Natural killer cell (primary cell): ENCODE results near the gene RHOT2. TPM values are rescaled to one million over a fixed set of nuclear protein-coding genes. Genes with fewer than 3 reads are reported as not detected.

Experiments
- ATAC-seq, 3 donors: fragments of 150-1000 bp in 2 of 3; fragments of 200-7000 bp in 1 of 3; cut with Tn5 transposase; 1 replicate in 1 of 3; 2 replicates in 2 of 3; pipeline ENCODE4 v1.10.0; 2021; ENCODE audit warnings: mild to moderate bottlenecking in 2 of 3, moderate library complexity in 2 of 3
- DNase-seq, 2 donors: peaks; one replicate each; pipeline versions ENCODE4 v3.0.0 to v3.0.0-alpha.2; 2013 to 2021; ENCODE audit warnings: mixed read lengths in 1 of 2
- H3K27ac ChIP-seq: one replicate; pipeline ENCODE4 v1.5.1; 2013; ENCODE audit warnings: mild to moderate bottlenecking, low read length
- H3K27me3 ChIP-seq: one replicate; pipeline ENCODE4 v1.6.1; 2013; ENCODE audit warnings: low read length; ENCODE audit not compliant: control insufficient read depth, insufficient read depth
- H3K36me3 ChIP-seq: one replicate; pipeline ENCODE4 v1.6.1; 2013; ENCODE audit warnings: low read length; ENCODE audit not compliant: control insufficient read depth, insufficient read depth
- H3K4me1 ChIP-seq: one replicate; pipeline ENCODE4 v1.6.1; 2013; ENCODE audit warnings: low read length; ENCODE audit not compliant: control insufficient read depth, insufficient read depth
- H3K4me3 ChIP-seq: one replicate; pipeline ENCODE4 v1.5.1; 2013; ENCODE audit warnings: low read length
- H3K9me3 ChIP-seq: one replicate; pipeline ENCODE4 v1.6.1; 2013; ENCODE audit warnings: low read length; ENCODE audit not compliant: control insufficient read depth, insufficient read depth
- H3K27ac Mint-ChIP-seq, 2 donors: one replicate each; pipeline ENCODE4 v1.8.0; 2022; ENCODE audit warnings: mild to moderate bottlenecking in 2 of 2, mixed read lengths in 2 of 2, moderate library complexity in 1 of 2
- H3K27me3 Mint-ChIP-seq, 2 donors: one replicate each; pipeline ENCODE4 v1.8.0; 2022; ENCODE audit warnings: low read depth in 2 of 2, mixed read lengths in 2 of 2
- H3K36me3 Mint-ChIP-seq: one replicate; pipeline ENCODE4 v1.8.0; 2022; ENCODE audit warnings: mixed read lengths
- H3K4me1 Mint-ChIP-seq, 2 donors: one replicate each; pipeline ENCODE4 v1.8.0; 2022; ENCODE audit warnings: mixed read lengths in 2 of 2
- H3K4me3 Mint-ChIP-seq: one replicate; pipeline ENCODE4 v1.8.0; 2022; ENCODE audit warnings: mild to moderate bottlenecking, moderate library complexity, mixed read lengths
- H3K9me3 Mint-ChIP-seq, 2 donors: one replicate each; pipeline ENCODE4 v1.8.0; 2022; ENCODE audit warnings: mixed read lengths in 2 of 2
- CTCF ChIP-seq: fragments of 200-600 bp; IDR thresholded peaks from one replicate; pipeline ENCODE4 v1.8.0; 2022; ENCODE audit warnings: antibody characterized with exemption
- WGBS: methylation state at CpG from one replicate; pipeline ENCODE4 v1.1.7; 2013; ENCODE audit warnings: missing lambda C conversion rate; ENCODE audit not compliant: insufficient coverage; 5-methylcytosine and 5-hydroxymethylcytosine counted together
- intact Hi-C: fragments of 100-400 bp; cut with micrococcal nuclease; formaldehyde crosslinking; loops from one replicate; pipeline ENCODE4 v1.14.2; 2022
- total RNA-seq, 4 donors: library from RNA; stranded (reverse); fragments of 120-200 nt in 1 of 4; gene quantifications; one replicate each; pipeline versions ENCODE4 v1.2.3 to v1.2.4, GENCODE V29; 2013 to 2022

RHOT2 gene
- total RNA-seq, 3 donors from 2014 or later (not counting 1 experiment from before 2014, with no cell fraction given): 205 to 216 (median 211) TPM

GRCh38 chr16:681746-682427 is 14.0 kb downstream of the RHOT2 start:
- H3K4me3 Mint-ChIP-seq: peak overlapping the region; percentile 70
- ATAC-seq (no peak), DNase-seq (no peak)
- H3K4me1 ChIP-seq: peaks cover 66% of the 10 kb centered on the region
- H3K4me1 Mint-ChIP-seq: peaks cover 0 to 35% of the 10 kb centered on the region in 2 donors
- H3K27ac ChIP-seq: no peak overlapping the region
- TF ChIP-seq CTCF: no peak
- H3K27ac Mint-ChIP-seq: peak overlapping the region in 1 of 2 donors; percentile 9
- no peaks in the 10 kb centered on the region for H3K9me3 Mint-ChIP-seq
- H3K36me3 ChIP-seq: peaks cover 21% of the 10 kb centered on the region
- no peaks in the 10 kb centered on the region for H3K36me3 Mint-ChIP-seq
- intact Hi-C loops: no loop called here
- 83% methylated on average over 27 of the region's 28 CpGs for WGBS
- H3K4me3 ChIP-seq: no peak overlapping the region
- H3K27me3 Mint-ChIP-seq: no peaks in the 10 kb centered on the region
- no peaks in the 10 kb centered on the region for H3K27me3 ChIP-seq
- H3K9me3 ChIP-seq: no peaks in the 10 kb centered on the region

GRCh38 chr16:682493-683395 is 14.8 kb downstream of the RHOT2 start:
- DNase-seq: no peak
- H3K27ac Mint-ChIP-seq: peak overlapping the region; percentile 11 to 85
- Histone ChIP-seq H3K27me3 (no peaks in the 10 kb centered on the region), H3K4me3 (no peak overlapping the region), H3K27ac (no peak overlapping the region), H3K4me1 (peaks cover 60% of the 10 kb centered on the region), H3K9me3 (no peaks in the 10 kb centered on the region), H3K36me3 (peaks cover 21% of the 10 kb centered on the region)
- peaks cover 0 to 35% of the 10 kb centered on the region in 2 donors for H3K4me1 Mint-ChIP-seq
- intact Hi-C loops: no loop called here
- H3K9me3 Mint-ChIP-seq: no peaks in the 10 kb centered on the region
- 91% methylated on average over 36 of the region's 36 CpGs for WGBS
- no peak for ATAC-seq
- peak overlapping the region; percentile 70 for H3K4me3 Mint-ChIP-seq
- H3K36me3 Mint-ChIP-seq: no peaks in the 10 kb centered on the region
- TF ChIP-seq CTCF: no peak
- H3K27me3 Mint-ChIP-seq: no peaks in the 10 kb centered on the region

GRCh38 chr16:683396-684070 is 15.6 kb downstream of the RHOT2 start:
- peak overlapping the region; percentile 11 to 85 for H3K27ac Mint-ChIP-seq
- Histone ChIP-seq H3K36me3 (peaks cover 21% of the 10 kb centered on the region), H3K4me3 (peak overlapping the region; percentile 26), H3K27ac (peak overlapping the region; percentile 35), H3K4me1 (peaks cover 60% of the 10 kb centered on the region), H3K9me3 (no peaks in the 10 kb centered on the region), H3K27me3 (no peaks in the 10 kb centered on the region)
- H3K36me3 Mint-ChIP-seq: no peaks in the 10 kb centered on the region
- intact Hi-C loops: no loop called here
- no peak for DNase-seq
- H3K4me3 Mint-ChIP-seq: peak overlapping the region; percentile 70
- no peaks in the 10 kb centered on the region for H3K27me3 Mint-ChIP-seq
- no peak for ATAC-seq
- TF ChIP-seq CTCF: no peak
- H3K4me1 Mint-ChIP-seq: peaks cover 0 to 35% of the 10 kb centered on the region in 2 donors
- no peaks in the 10 kb centered on the region for H3K9me3 Mint-ChIP-seq
- WGBS: 29% methylated on average over 57 of the region's 57 CpGs
